ENCODE measurements around the gene USH1G.

DNA sequence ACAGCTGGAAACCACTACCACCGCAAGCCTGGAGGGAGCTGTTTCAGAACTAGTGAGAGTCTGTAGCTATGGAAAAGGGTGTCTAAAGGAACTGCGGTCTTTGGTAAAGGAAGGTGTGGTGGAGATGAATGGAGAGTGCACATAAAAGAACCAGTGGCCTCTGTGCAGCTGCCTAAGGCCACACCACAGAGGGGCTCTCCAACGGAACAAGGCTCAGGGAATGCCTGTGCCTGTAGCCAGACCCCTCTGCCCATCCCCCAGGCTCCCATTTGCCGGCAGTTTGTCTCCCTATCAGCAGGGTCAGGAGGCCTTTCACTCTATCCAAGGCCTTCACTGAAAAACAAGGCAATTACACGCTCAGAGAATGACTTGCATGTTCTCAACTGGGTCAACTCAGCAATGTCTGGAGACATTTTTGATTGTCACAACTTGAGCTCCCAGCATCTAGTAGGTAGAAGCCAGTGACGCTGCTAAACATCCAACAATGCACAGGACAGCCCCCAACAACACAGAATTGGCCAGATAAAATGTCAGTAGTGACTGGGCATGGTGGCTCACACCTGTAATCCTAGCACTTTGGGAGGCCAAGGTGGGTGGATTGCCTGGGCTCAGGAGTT is 47.0 kb downstream of the USH1G start:
- TF ChIP-seq RBM22 (optimal IDR thresholded peaks at IDR 0.05; ENCODE audit: low read length) (no peak), ZBTB1 (CRISPR knock-in tag; IDR thresholded peaks at IDR 0.05; ENCODE audit: borderline replicate concordance) (no peak), ATF4 (CRISPR knock-in tag; IDR thresholded peaks at IDR 0.05) (no peak)

All from HepG2 (cell line).